K562 (cell line): Measurements from ENCODE around the gene UNC79. TPM values are rescaled to one million over a fixed set of nuclear protein-coding genes. Genes with fewer than 3 reads are reported as not detected.

Experiments
- CBX8 ChIP-seq: fragments of 200-600 bp; sonication (generic); IDR thresholded peaks from 2 replicates; pipeline ENCODE4 v1.6.1; 2012; ENCODE audit warnings: borderline replicate concordance, mixed run types, low read depth, mild to moderate bottlenecking, moderate library complexity, mixed read lengths, low read length, control low read depth, inconsistent platforms; ENCODE audit not compliant: poor library complexity, severe bottlenecking; ENCODE audit errors: extremely low read depth
- CREB3 ChIP-seq: fragments of 450-650 bp; conservative IDR thresholded peaks from 2 replicates; pipeline ENCODE4 v1.6.1; 2016; ENCODE audit warnings: missing genetic modification characterization, low read depth, mild to moderate bottlenecking, missing compliant biosample characterization, moderate library complexity
- CREB3L1 ChIP-seq: fragments of 450-650 bp; IDR thresholded peaks from 2 replicates; pipeline ENCODE4 v1.6.1; 2014; ENCODE audit warnings: low read depth, mild to moderate bottlenecking, moderate library complexity, borderline replicate concordance
- GTF3C2 ChIP-seq: IDR thresholded peaks from 3 replicates; pipeline ENCODE4 v1.6.1; 2011; ENCODE audit warnings: borderline replicate concordance, mild to moderate bottlenecking, moderate library complexity; ENCODE audit not compliant: insufficient read length; ENCODE audit errors: extremely low read depth
- NCOA2 ChIP-seq, 2 experiments: fragments of 450-650 bp; IDR thresholded peaks; 2 replicates each; pipeline ENCODE4 v1.6.1; 2018; ENCODE audit warnings: mild to moderate bottlenecking in 2 of 2, moderate library complexity in 1 of 2; ENCODE audit not compliant: partially characterized antibody in 2 of 2
- PTRF ChIP-seq: fragments of 450-650 bp; IDR thresholded peaks from 2 replicates; pipeline ENCODE4 v1.6.1; 2016; ENCODE audit warnings: mild to moderate bottlenecking, missing genetic modification characterization, missing compliant biosample characterization
- PTTG1 ChIP-seq: fragments of 450-650 bp; IDR thresholded peaks from 2 replicates; pipeline ENCODE4 v1.6.1; 2016; ENCODE audit warnings: low read depth, mild to moderate bottlenecking, missing genetic modification characterization, missing compliant biosample characterization
- STAT6 ChIP-seq: sonication (generic); formaldehyde crosslinking; IDR thresholded peaks from 2 replicates; pipeline ENCODE4 v1.8.1; 2023; ENCODE audit warnings: mild to moderate bottlenecking, missing genetic modification reagents
- polyA plus RNA-seq, 8 experiments: library from polyadenylated mRNA; depleted of rRNA in 4 of 8; stranded (reverse) in 5 of 8; unstranded in 3 of 8; fragments of >200 nt; fragmentation: Nextera tagmentation in 2 of 8; fragmentation: Illumina TruSeq in 1 of 8; extraction: Ambion mirVana in 2 of 8; extraction: Trizol in 1 of 8; gene quantifications; 2 replicates each; pipeline versions ENCODE4 v1.2.1 to v1.2.3, GENCODE V29; 2011 to 2014; ENCODE audit warnings: inconsistent platforms in 1 of 8, missing spikeins in 1 of 8
- total RNA-seq, 7 experiments: library from RNA; depleted of rRNA in 6 of 7; stranded (reverse); fragments of >200 nt in 6 of 7; fragmentation: Illumina TruSeq in 2 of 7; extraction: Trizol in 2 of 7; gene quantifications; 2 replicates each; pipeline versions ENCODE4 v1.2.1 to v1.2.3, GENCODE V29; 2011 to 2021; ENCODE audit warnings: low replicate concordance in 1 of 7
- TF ChIP-seq, protein P1 (sequence below): fragments of 250-450 bp; sonication (Bioruptor Pico); IDR thresholded peaks from 2 replicates; pipeline ENCODE4 v1.5.0; 2022; ENCODE audit warnings: mild to moderate bottlenecking

Gene UNC79
- total and polyA plus RNA-seq, 9 of the 15 experiments (the other 6 are each of a cell fraction or from before 2014, with no cell fraction given): under 0.01 to 0.04 (median 0.01) TPM; not detected in 6

- no peak for TF ChIP-seq STAT6
- TF ChIP-seq PTRF: no peak
- no peak for TF ChIP-seq CBX8
- no peak for TF ChIP-seq CREB3L1
- no peak for TF ChIP-seq PTTG1
- TF ChIP-seq GTF3C2: no peak
- TF ChIP-seq, protein P1, sequence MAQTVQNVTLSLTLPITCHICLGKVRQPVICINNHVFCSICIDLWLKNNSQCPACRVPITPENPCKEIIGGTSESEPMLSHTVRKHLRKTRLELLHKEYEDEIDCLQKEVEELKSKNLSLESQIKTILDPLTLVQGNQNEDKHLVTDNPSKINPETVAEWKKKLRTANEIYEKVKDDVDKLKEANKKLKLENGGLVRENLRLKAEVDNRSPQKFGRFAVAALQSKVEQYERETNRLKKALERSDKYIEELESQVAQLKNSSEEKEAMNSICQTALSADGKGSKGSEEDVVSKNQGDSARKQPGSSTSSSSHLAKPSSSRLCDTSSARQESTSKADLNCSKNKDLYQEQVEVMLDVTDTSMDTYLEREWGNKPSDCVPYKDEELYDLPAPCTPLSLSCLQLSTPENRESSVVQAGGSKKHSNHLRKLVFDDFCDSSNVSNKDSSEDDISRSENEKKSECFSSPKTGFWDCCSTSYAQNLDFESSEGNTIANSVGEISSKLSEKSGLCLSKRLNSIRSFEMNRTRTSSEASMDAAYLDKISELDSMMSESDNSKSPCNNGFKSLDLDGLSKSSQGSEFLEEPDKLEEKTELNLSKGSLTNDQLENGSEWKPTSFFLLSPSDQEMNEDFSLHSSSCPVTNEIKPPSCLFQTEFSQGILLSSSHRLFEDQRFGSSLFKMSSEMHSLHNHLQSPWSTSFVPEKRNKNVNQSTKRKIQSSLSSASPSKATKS (CRISPR knock-in tag): no peak
- TF ChIP-seq CREB3 (tag): no peak
- TF ChIP-seq NCOA2 (IDR thresholded peaks at IDR 0.05; ENCODE audit: partially characterized antibody in 2 of 2): no peak
These were observed 107.7 kb downstream of the UNC79 start (continued) for GRCh38 chr14:93538413-93538812.
